Stomach (tissue), 4 donors: Measurements from ENCODE around the gene ENAH.
"Not testable (repeated sequence)": the region's sequence is repeated elsewhere in the genome, so short reads cannot be mapped to it uniquely, and the experiment has no call there.

ENCODE experiments used
- CTCF ChIP-seq, 7 experiments: fragments of 450-650 bp in 4 of 7; fragments of 200-600 bp in 3 of 7; sonication (generic) in 3 of 7; IDR thresholded peaks; one replicate each; pipeline ENCODE4 v1.5.1; 2016 to 2019; ENCODE audit warnings: antibody characterized with exemption in 7 of 7, control low read depth in 2 of 7, mild to moderate bottlenecking in 1 of 7
- POLR2A ChIP-seq, 4 donors: fragments of 450-650 bp; IDR thresholded peaks; one replicate each; pipeline ENCODE4 v1.6.1; 2016; ENCODE audit warnings: antibody characterized with exemption in 4 of 4, control low read depth in 2 of 4, mild to moderate bottlenecking in 1 of 4, moderate library complexity in 1 of 4

GRCh38 chr1:225628794-225629193 lies 24.1 kb downstream of the ENAH start:
- TF ChIP-seq CTCF, POLR2A (IDR thresholded peaks at IDR 0.05): not testable (repeated sequence)
